Liver (tissue), 9 donors: ENCODE data around the gene RBM18. TPM values are rescaled to one million over a fixed set of nuclear protein-coding genes. Genes with fewer than 3 reads are reported as not detected.

Source experiments
- DNase-seq: peaks from one replicate; pipeline ENCODE4 v3.0.0-alpha.2; 2017; ENCODE audit warnings: low spot score
- H3K27ac ChIP-seq, 2 donors: one replicate each; pipeline ENCODE4 v1.7.0; 2013; ENCODE audit warnings: inconsistent platforms in 2 of 2, low read length in 2 of 2, control low read depth in 1 of 2, low read depth in 1 of 2, mild to moderate bottlenecking in 1 of 2
- H3K27me3 ChIP-seq, 4 donors: one replicate each; pipeline versions ENCODE4 v1.6.1 to v1.7.0; 2013; ENCODE audit warnings: low read length in 3 of 4, inconsistent platforms in 1 of 4, mild to moderate bottlenecking in 1 of 4, moderate library complexity in 1 of 4; ENCODE audit not compliant: control insufficient read depth in 4 of 4, insufficient read depth in 4 of 4
- H3K36me3 ChIP-seq, 4 donors: one replicate each; pipeline versions ENCODE4 v1.6.1 to v1.7.0; 2013; ENCODE audit warnings: low read length in 3 of 4, mild to moderate bottlenecking in 3 of 4, low read depth in 1 of 4, moderate library complexity in 1 of 4; ENCODE audit not compliant: control insufficient read depth in 4 of 4, insufficient read depth in 3 of 4
- H3K4me1 ChIP-seq, 4 donors: one replicate each; pipeline versions ENCODE4 v1.6.1 to v1.7.0; 2013; ENCODE audit warnings: low read length in 3 of 4, mild to moderate bottlenecking in 3 of 4, moderate library complexity in 1 of 4; ENCODE audit not compliant: control insufficient read depth in 4 of 4, insufficient read depth in 4 of 4
- H3K4me3 ChIP-seq, 3 donors: one replicate each; pipeline versions ENCODE4 v1.6.1 to v1.7.0; 2013; ENCODE audit warnings: low read length in 3 of 3, control low read depth in 1 of 3, low read depth in 1 of 3, mild to moderate bottlenecking in 1 of 3
- H3K9ac ChIP-seq, 2 donors: one replicate each; pipeline ENCODE4 v1.7.0; 2013; ENCODE audit warnings: low read length in 2 of 2, mild to moderate bottlenecking in 2 of 2, moderate library complexity in 2 of 2, control low read depth in 1 of 2, low read depth in 1 of 2
- H3K9me3 ChIP-seq, 4 donors: one replicate each; pipeline versions ENCODE4 v1.6.1 to v1.7.0; 2013; ENCODE audit warnings: low read length in 3 of 4; ENCODE audit not compliant: control insufficient read depth in 4 of 4
- ATF3 ChIP-seq: IDR thresholded peaks from 2 replicates; pipeline ENCODE4 v1.6.1; 2016; ENCODE audit warnings: antibody characterized with exemption
- CTCF ChIP-seq: fragments of 150-350 bp; IDR thresholded peaks from 2 replicates; pipeline ENCODE4 v1.5.1; 2017; ENCODE audit warnings: improper control_type of control experiment, low read depth, low read length; ENCODE audit not compliant: missing input control
- EGR1 ChIP-seq, 2 donors: IDR thresholded peaks; 2 replicates each; pipeline ENCODE4 v1.6.1; 2016 to 2018; ENCODE audit warnings: antibody characterized with exemption in 2 of 2, low read depth in 2 of 2
- FOXA2 ChIP-seq: IDR thresholded peaks from 2 replicates; pipeline ENCODE4 v1.6.1; 2016; ENCODE audit warnings: antibody characterized with exemption
- GABPA ChIP-seq, 2 donors: IDR thresholded peaks in 1 of 2; conservative IDR thresholded peaks in 1 of 2; 2 replicates each; pipeline ENCODE4 v1.6.1; 2016; ENCODE audit warnings: antibody characterized with exemption in 2 of 2, mild to moderate bottlenecking in 1 of 2, moderate library complexity in 1 of 2
- RAD21 ChIP-seq, 2 donors: IDR thresholded peaks; 2 replicates each; pipeline ENCODE4 v1.6.1; 2016; ENCODE audit warnings: antibody characterized with exemption in 2 of 2, mild to moderate bottlenecking in 2 of 2
- REST ChIP-seq: IDR thresholded peaks from 2 replicates; pipeline ENCODE4 v1.6.1; 2016; ENCODE audit warnings: antibody characterized with exemption, mild to moderate bottlenecking
- RXRA ChIP-seq, 2 donors: IDR thresholded peaks; 2 replicates each; pipeline ENCODE4 v1.6.1; 2017 to 2018; ENCODE audit warnings: antibody characterized with exemption in 2 of 2, mild to moderate bottlenecking in 1 of 2
- SP1 ChIP-seq: IDR thresholded peaks from 2 replicates; pipeline ENCODE4 v1.6.1; 2018; ENCODE audit warnings: antibody characterized with exemption, mild to moderate bottlenecking
- TAF1 ChIP-seq: conservative IDR thresholded peaks from 2 replicates; pipeline ENCODE4 v1.6.1; 2016; ENCODE audit warnings: antibody characterized with exemption, mild to moderate bottlenecking
- YY1 ChIP-seq: IDR thresholded peaks from 2 replicates; pipeline ENCODE4 v1.6.1; 2016; ENCODE audit warnings: antibody characterized with exemption, mild to moderate bottlenecking
- WGBS: extraction: QIAGEN DNeasy Blood & Tissue Kit; methylation state at CpG from one replicate; pipeline ENCODE4 v1.1.7; 2013; 5-methylcytosine and 5-hydroxymethylcytosine counted together
- polyA plus RNA-seq, 2 donors: library from polyadenylated mRNA; stranded (reverse) in 1 of 2; unstranded in 1 of 2; fragments of 200-250 nt in 1 of 2; fragments of >200 nt in 1 of 2; fragmentation: Nextera tagmentation in 1 of 2; extraction: Ambion mirVana in 1 of 2; gene quantifications; one replicate each; pipeline versions ENCODE4 v1.2.1 to v1.2.3, GENCODE V29; 2013 to 2015
- total RNA-seq, 2 donors: library from RNA; depleted of rRNA; stranded (reverse); fragments of >200 nt; gene quantifications; one replicate each; pipeline ENCODE4 v1.2.3, GENCODE V29; 2014
- donor health status: healthy.
- donor health status: healthy.
- donor health status: healthy.
- donor health status: healthy.
- donor health status: healthy.

RBM18 gene
- total and polyA plus RNA-seq, 4 donors, result 3.4 to 7.7 (median 5.5) TPM

GRCh38 chr9:122277285-122277897 lies 12.8 kb upstream of the RBM18 start:
- no peak overlapping the region for H3K4me3 ChIP-seq
- peaks cover 0 to 5% (median 1%) of the 10 kb centered on the region in 4 donors for H3K4me1 ChIP-seq
- TF ChIP-seq YY1, result no peak
- no peak for TF ChIP-seq RAD21 (IDR thresholded peaks at IDR 0.05)
- TF ChIP-seq EGR1 (IDR thresholded peaks at IDR 0.05; ENCODE audit: low read depth in 2 of 2), result no peak
- no peak for TF ChIP-seq TAF1
- no peaks in the 10 kb centered on the region for H3K27me3 ChIP-seq
- WGBS, result over 99% methylated on average over 10 of the region's 10 CpGs
- no peak overlapping the region for H3K9ac ChIP-seq
- H3K9me3 ChIP-seq, result peaks cover 0 to 3% (median 0%) of the 10 kb centered on the region in 4 donors
- no peak overlapping the region for H3K27ac ChIP-seq
- peaks cover 10 to 22% (median 16%) of the 10 kb centered on the region in 4 donors for H3K36me3 ChIP-seq
- no peak for DNase-seq

GRCh38 chr9:122276096-122276495 lies 11.5 kb upstream of the RBM18 start:
- H3K27ac ChIP-seq, result no peak overlapping the region
- peaks cover 0 to 3% (median 0%) of the 10 kb centered on the region in 4 donors for H3K9me3 ChIP-seq
- no peak overlapping the region for H3K9ac ChIP-seq
- no peak for DNase-seq
- no peaks in the 10 kb centered on the region for H3K27me3 ChIP-seq
- peaks cover under 1 to 23% (median 13%) of the 10 kb centered on the region in 4 donors for H3K36me3 ChIP-seq
- no peak overlapping the region for H3K4me3 ChIP-seq
- no peak for TF ChIP-seq EGR1 (IDR thresholded peaks at IDR 0.05; ENCODE audit: low read depth in 2 of 2)
- TF ChIP-seq SP1, result no peak
- no peak for TF ChIP-seq GABPA (IDR thresholded peaks at IDR 0.05 in 1 of 2, conservative IDR thresholded peaks at IDR 0.05 in 1 of 2)
- TF ChIP-seq RAD21 (IDR thresholded peaks at IDR 0.05), result no peak
- TF ChIP-seq YY1, result no peak
- TF ChIP-seq FOXA2, result no peak
- no peak for TF ChIP-seq RXRA (IDR thresholded peaks at IDR 0.05)
- TF ChIP-seq CTCF, result no peak
- no peak for TF ChIP-seq ATF3
- no peak for TF ChIP-seq TAF1
- H3K4me1 ChIP-seq, result peaks cover 0 to 5% (median 1%) of the 10 kb centered on the region in 4 donors
- WGBS, result 90% methylated on average over 7 of the region's 7 CpGs

- TF ChIP-seq ATF3 (no peak), REST (no peak), CTCF (no peak), YY1 (no peak)
- Histone ChIP-seq H3K9me3 (peaks cover 0 to 3% (median 0%) of the 10 kb centered on the region in 4 donors), H3K27ac (no peak overlapping the region), H3K36me3 (peaks cover 0 to 26% (median 16%) of the 10 kb centered on the region in 4 donors), H3K4me3 (no peak overlapping the region), H3K9ac (no peak overlapping the region), H3K4me1 (peaks cover 0 to 3% (median 1%) of the 10 kb centered on the region in 4 donors), H3K27me3 (no peaks in the 10 kb centered on the region)
- WGBS, result 73% methylated on average over 2 of the region's 2 CpGs
- no peak for DNase-seq
Observed at GRCh38 chr9:122274055-122274454, 9.4 kb upstream of the RBM18 start.
